Activated naive CD8-positive, alpha-beta T cell treated with anti-CD3 and anti-CD28 coated beads, Interleukin-2, amount 50 U/mL, for 24 hours (primary cell): ENCODE measurements around the gene KCNJ10.

ENCODE experiments used
- ATAC-seq: fragments of 150-1000 bp; cut with Tn5 transposase; one replicate; pipeline ENCODE4 v1.10.0; 2021
- DNase-seq: peaks from one replicate; pipeline ENCODE4 v3.0.0; 2021
- H3K27ac Mint-ChIP-seq: one replicate; pipeline ENCODE4 v1.8.0; 2021; ENCODE audit warnings: mild to moderate bottlenecking, mixed read lengths
- H3K27me3 Mint-ChIP-seq: one replicate; pipeline ENCODE4 v1.8.0; 2021; ENCODE audit warnings: mixed read lengths
- H3K36me3 Mint-ChIP-seq: one replicate; pipeline ENCODE4 v1.8.0; 2021; ENCODE audit warnings: low read depth, mixed read lengths
- H3K4me1 Mint-ChIP-seq: one replicate; pipeline ENCODE4 v1.8.0; 2021; ENCODE audit warnings: mixed read lengths
- H3K4me3 Mint-ChIP-seq: one replicate; pipeline ENCODE4 v1.8.0; 2021; ENCODE audit warnings: mild to moderate bottlenecking, moderate library complexity, mixed read lengths
- H3K9me3 Mint-ChIP-seq: one replicate; pipeline ENCODE4 v1.8.0; 2021; ENCODE audit warnings: mixed read lengths

KCNJ10 gene

DNA sequence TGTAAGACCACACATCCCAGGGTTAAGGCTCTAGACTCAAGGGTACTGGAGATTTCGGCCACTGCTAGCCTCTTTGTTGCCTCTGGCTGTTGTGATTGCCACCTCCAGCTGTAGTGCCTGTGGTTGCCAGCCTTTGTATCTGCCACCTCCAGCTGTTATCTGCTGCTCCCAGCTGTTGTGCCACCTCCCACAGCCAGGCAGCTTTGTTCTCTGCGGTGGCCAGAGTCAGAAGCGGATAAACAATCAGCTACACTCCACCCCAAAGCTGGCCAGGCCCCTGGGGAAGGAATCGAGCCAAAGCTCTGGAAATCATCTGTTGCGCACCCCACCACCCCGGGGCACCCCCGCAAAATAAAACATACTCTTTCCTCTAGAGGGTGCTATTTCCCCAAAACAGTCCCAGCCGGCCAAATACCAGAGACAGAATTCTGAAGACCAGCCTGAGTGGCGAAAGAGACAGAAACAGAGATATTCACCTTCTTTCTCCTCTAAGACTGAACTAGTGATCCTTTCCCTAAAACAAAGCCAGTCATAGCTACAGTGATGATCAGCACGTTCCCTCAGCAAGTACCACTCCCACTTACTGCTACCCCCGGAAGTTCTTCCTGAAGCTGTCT, 23.4 kb downstream of the KCNJ10 start:
- peak; percentile 76 for ATAC-seq
- Mint-ChIP-seq H3K4me3 (peak overlapping the region; percentile 63), H3K27me3 (peaks cover 11% of the 10 kb centered on the region), H3K4me1 (peaks cover 12% of the 10 kb centered on the region), H3K36me3 (no peaks in the 10 kb centered on the region), H3K27ac (peak overlapping the region; percentile 48), H3K9me3 (no peaks in the 10 kb centered on the region)
- DNase-seq: peak; percentile 46

GRCh38 chr1:160045653-160046052, 24.3 kb downstream of the KCNJ10 start:
- DNase-seq (no peak), ATAC-seq (no peak)
- H3K4me1 Mint-ChIP-seq: peaks cover 12% of the 10 kb centered on the region
- peaks cover 10% of the 10 kb centered on the region for H3K27me3 Mint-ChIP-seq
- no peaks in the 10 kb centered on the region for H3K36me3 Mint-ChIP-seq
- H3K9me3 Mint-ChIP-seq: no peaks in the 10 kb centered on the region
- H3K4me3 Mint-ChIP-seq: no peak overlapping the region
- H3K27ac Mint-ChIP-seq: no peak overlapping the region

DNA sequence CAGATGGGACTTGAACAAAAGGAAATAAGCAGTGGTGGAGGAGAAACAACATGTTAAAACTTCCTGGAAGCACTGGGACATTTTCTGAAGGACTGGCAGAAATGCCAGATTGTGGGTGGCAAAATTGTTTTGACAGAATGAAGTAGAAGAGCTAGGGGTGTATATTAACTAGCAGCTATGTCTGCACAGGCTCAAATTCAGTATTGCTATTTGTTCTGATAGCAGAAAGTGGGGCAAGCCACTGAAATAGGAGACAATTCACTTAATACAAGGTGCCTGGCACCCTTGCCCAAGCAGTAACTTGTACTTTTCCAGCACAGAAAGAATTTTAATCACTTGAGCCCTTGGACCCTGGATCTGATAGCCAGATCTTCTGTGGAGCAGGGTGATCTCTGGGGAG, 26.4 kb downstream of the KCNJ10 start:
- ATAC-seq (no peak), DNase-seq (no peak)
- Mint-ChIP-seq H3K36me3 (no peaks in the 10 kb centered on the region), H3K4me3 (no peak overlapping the region), H3K27me3 (peaks cover 4% of the 10 kb centered on the region), H3K4me1 (peaks cover 12% of the 10 kb centered on the region), H3K27ac (no peak overlapping the region), H3K9me3 (no peaks in the 10 kb centered on the region)

GRCh38 chr1:160040476-160040875, 29.5 kb downstream of the KCNJ10 start:
- Mint-ChIP-seq H3K27me3 (peaks cover under 1% of the 10 kb centered on the region), H3K4me3 (no peak overlapping the region), H3K4me1 (no peaks in the 10 kb centered on the region), H3K9me3 (no peaks in the 10 kb centered on the region), H3K27ac (no peak overlapping the region), H3K36me3 (no peaks in the 10 kb centered on the region)
- ATAC-seq: no peak
- no peak for DNase-seq

GRCh38 chr1:160032165-160032820, 37.7 kb downstream of the KCNJ10 start:
- Mint-ChIP-seq H3K4me3 (peak overlapping the region; percentile 94), H3K27me3 (no peaks in the 10 kb centered on the region), H3K27ac (peak overlapping the region; percentile 84), H3K9me3 (no peaks in the 10 kb centered on the region), H3K36me3 (peaks cover 1% of the 10 kb centered on the region), H3K4me1 (peaks cover 42% of the 10 kb centered on the region)
- DNase-seq: peak; percentile 15
- no peak for ATAC-seq

DNA sequence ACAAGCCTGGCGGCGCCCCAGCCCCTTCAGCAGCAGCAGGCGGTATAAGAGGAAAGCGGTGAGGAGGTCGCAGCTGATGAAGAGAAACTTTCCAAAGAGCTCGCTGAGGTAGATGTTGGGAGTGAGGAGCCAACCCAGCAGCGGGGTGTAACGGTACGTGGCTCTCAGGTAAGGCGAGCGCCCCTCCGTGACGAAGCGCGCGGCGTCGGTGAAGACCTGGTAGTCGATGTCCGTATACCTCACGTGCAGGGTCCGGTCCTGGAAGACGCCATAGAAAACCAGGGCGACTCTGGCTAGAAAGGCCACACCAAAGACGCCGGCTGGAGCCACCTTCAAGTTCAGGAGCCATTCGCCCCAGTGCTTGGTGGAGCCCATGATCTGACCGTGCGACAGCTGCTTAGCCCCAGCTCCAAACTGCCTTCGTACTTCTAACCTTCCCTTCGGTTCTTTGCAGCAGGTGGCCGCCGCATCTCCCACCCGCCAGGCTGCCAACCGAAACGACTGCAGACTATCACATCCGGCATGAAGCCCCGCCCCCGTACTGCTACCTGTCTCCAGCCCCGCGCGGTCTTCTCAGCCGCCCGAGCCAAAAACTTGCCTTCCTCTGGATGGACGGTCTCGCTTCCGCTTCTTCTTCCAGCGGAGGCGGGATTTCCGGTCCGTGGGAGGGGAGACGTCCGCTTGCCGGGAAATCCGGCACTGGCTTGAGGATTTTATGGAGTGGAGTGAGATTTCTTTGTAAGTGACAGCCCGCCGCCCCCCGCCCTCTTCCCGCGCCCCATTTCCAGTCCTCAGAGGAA, 38.4 kb downstream of the KCNJ10 start, which contains the start of gene PIGM:
Gene PIGM (minus strand): TSS at position 626 of the 800 bp plus-strand sequence. CDS start 251 bp downstream, at position 375.
- peaks cover 4% of the 10 kb centered on the region for H3K36me3 Mint-ChIP-seq

DNA sequence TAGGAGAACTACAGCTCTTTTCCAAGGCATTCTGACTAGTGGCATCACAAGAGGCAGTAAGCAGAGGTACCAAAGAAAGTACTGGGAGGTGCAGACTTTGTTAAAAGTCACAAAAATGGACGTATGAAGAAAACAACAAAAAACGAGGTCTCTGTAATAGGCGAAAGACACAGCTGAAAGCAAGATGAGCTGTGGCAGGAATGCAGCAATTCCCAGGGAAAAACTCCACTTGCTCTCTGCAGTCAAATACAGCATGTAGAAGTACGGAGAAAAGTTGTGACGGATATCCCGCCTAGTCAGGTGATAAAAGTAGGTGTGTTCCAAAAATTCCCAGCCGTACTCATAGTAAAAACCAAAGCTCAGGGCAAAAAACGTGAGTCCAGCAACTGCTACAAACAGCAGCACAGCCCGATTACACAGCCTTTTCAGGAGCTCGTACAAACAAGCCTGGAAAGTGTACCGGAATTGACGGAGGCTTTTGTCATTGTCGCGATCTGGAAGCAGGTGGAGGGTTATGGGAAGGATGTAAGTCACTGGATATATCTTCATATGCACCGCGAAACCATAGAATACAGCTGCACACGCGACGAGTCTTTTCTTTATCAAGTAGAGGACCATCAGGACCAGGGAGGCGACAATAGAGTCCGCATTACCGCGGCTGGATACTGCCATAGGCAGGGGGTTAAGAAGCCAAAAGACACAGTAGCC, 39.1 kb downstream of the KCNJ10 start:
- H3K27ac Mint-ChIP-seq: peak overlapping the region; percentile 84
- H3K4me1 Mint-ChIP-seq: peaks cover 44% of the 10 kb centered on the region
- ATAC-seq (no peak), DNase-seq (peak; percentile 9)
- no peaks in the 10 kb centered on the region for H3K9me3 Mint-ChIP-seq
- H3K36me3 Mint-ChIP-seq: peaks cover 4% of the 10 kb centered on the region
- no peaks in the 10 kb centered on the region for H3K27me3 Mint-ChIP-seq
- peak overlapping the region; percentile 94 for H3K4me3 Mint-ChIP-seq

More for the DNA sequence above, 38.4 kb downstream of the KCNJ10 start, which contains the start of gene PIGM:
- H3K27me3 Mint-ChIP-seq: no peaks in the 10 kb centered on the region
- no peaks in the 10 kb centered on the region for H3K9me3 Mint-ChIP-seq
- peak within 1 kb of the TSS; percentile 84 for H3K27ac Mint-ChIP-seq
- DNase-seq: peak; percentile 96
- peaks cover 44% of the 10 kb centered on the region for H3K4me1 Mint-ChIP-seq
- peak; percentile 99 for ATAC-seq
- H3K4me3 Mint-ChIP-seq: peak within 1 kb of the TSS; percentile 94

DNA sequence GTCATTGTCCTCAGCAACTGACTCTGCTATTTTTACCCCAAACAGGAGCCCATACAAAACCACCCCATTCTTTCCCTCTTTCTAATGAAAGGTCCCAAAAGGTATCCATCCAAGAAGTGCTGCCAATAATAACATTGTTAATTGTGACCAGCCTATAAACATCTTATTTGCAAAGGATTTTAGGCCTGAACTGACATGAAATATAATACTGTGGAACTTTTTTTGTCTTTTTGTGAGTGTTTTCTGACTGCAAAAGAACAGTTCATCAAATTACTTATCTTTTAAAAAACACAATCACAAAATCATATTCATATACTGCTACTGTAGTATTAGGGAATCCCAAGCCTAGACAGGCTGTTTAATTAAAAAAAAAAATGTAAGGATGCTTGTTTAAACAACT, 41.5 kb downstream of the KCNJ10 start:
- no peaks in the 10 kb centered on the region for H3K9me3 Mint-ChIP-seq
- DNase-seq (no peak), ATAC-seq (no peak)
- no peak overlapping the region for H3K4me3 Mint-ChIP-seq
- no peaks in the 10 kb centered on the region for H3K27me3 Mint-ChIP-seq
- peaks cover 4% of the 10 kb centered on the region for H3K36me3 Mint-ChIP-seq
- peaks cover 38% of the 10 kb centered on the region for H3K4me1 Mint-ChIP-seq
- no peak overlapping the region for H3K27ac Mint-ChIP-seq

- Mint-ChIP-seq H3K4me3 (no peak overlapping the region), H3K4me1 (peaks cover 19% of the 10 kb centered on the region), H3K36me3 (peaks cover 4% of the 10 kb centered on the region), H3K27me3 (no peaks in the 10 kb centered on the region), H3K9me3 (no peaks in the 10 kb centered on the region), H3K27ac (no peak overlapping the region)
- no peak for DNase-seq
- no peak for ATAC-seq
Measured at GRCh38 chr1:160025314-160025713, 44.6 kb downstream of the KCNJ10 start.

GRCh38 chr1:160024195-160024905, 45.6 kb downstream of the KCNJ10 start:
- Mint-ChIP-seq H3K27ac (no peak overlapping the region), H3K27me3 (no peaks in the 10 kb centered on the region), H3K36me3 (peaks cover 4% of the 10 kb centered on the region), H3K9me3 (no peaks in the 10 kb centered on the region), H3K4me1 (peaks cover 12% of the 10 kb centered on the region), H3K4me3 (no peak overlapping the region)
- DNase-seq: no peak
- ATAC-seq: no peak

GRCh38 chr1:160022330-160023310, 47.3 kb downstream of the KCNJ10 start:
- peaks cover 4% of the 10 kb centered on the region for H3K36me3 Mint-ChIP-seq
- DNase-seq (no peak), ATAC-seq (no peak)
- no peaks in the 10 kb centered on the region for H3K9me3 Mint-ChIP-seq
- peaks cover 4% of the 10 kb centered on the region for H3K27me3 Mint-ChIP-seq
- no peak overlapping the region for H3K4me3 Mint-ChIP-seq
- peaks cover 8% of the 10 kb centered on the region for H3K4me1 Mint-ChIP-seq
- H3K27ac Mint-ChIP-seq: no peak overlapping the region

DNA sequence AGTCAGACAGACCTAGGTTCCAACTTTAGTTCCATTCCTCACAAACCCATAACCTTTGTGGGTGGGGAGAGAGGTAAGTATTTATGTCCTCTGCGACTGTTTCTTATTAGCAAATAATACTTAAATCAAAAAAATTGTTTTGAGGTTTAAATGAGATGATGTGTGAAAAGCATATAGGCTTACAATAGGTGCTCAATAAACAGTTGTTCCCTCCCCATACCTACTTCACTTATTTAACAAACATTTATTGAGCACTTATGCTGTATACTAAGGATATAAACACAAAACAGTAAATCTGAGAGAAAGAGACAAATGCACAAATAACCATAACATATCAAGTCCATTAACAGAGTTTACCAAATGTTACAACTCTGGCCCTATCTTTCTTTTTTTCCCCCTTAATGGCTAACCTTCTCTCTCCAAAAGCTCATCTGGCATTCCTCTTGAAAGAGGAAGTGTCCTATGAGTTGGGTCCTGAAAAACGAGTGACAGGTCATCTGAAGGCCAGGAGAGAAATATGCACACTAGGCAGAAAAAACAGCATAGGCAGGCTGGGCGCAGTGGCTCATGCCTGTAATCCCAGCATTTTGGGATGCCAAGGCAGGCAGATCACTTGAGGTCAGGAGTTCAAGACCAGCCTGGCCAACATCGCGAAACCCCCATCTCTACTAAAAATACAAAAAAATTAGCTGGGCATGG, 48.4 kb downstream of the KCNJ10 start:
- H3K9me3 Mint-ChIP-seq: no peaks in the 10 kb centered on the region
- peaks cover 4% of the 10 kb centered on the region for H3K4me1 Mint-ChIP-seq
- no peaks in the 10 kb centered on the region for H3K36me3 Mint-ChIP-seq
- peaks cover 7% of the 10 kb centered on the region for H3K27me3 Mint-ChIP-seq
- H3K4me3 Mint-ChIP-seq: no peak overlapping the region
- DNase-seq: no peak
- no peak for ATAC-seq
- H3K27ac Mint-ChIP-seq: no peak overlapping the region
